T47D (cell line): ENCODE results near the gene CEBPA.

Source experiments
- DNase-seq, 2 experiments: peaks; one replicate each; pipeline versions ENCODE4 v3.0.0 to v3.0.0-alpha.2; 2011 to 2012; ENCODE audit warnings: low read depth in 1 of 2, low spot score in 1 of 2
- JUND ChIP-seq: IDR thresholded peaks from 2 replicates; pipeline ENCODE4 v1.6.1; 2012; ENCODE audit warnings: low read depth
- in situ Hi-C: cut with HindIII; loops from 2 replicates; pipeline ENCODE4 v1.10.0; 2016; ENCODE audit warnings: low sequenced_read_pairs, low pct_unique_long_range_greater_than_20kb

Gene CEBPA

GRCh38 chr19:33275933-33276619 is 26.3 kb downstream of the CEBPA start:
- no peak for TF ChIP-seq JUND
- in situ Hi-C loops, result no loop called here
- DNase-seq, result no peak

- no peak for TF ChIP-seq JUND
- in situ Hi-C loops, result no loop called here
- no peak for DNase-seq
Measured at GRCh38 chr19:33275559-33275932, 26.8 kb downstream of the CEBPA start.

- no peak for TF ChIP-seq JUND
- in situ Hi-C loops, result no loop called here
- no peak for DNase-seq
Measured at GRCh38 chr19:33274663-33275558, 27.4 kb downstream of the CEBPA start.

- peak; percentile 69 to 71 for DNase-seq
Measured at GRCh38 chr19:33273881-33274662, 28.3 kb downstream of the CEBPA start.

DNA sequence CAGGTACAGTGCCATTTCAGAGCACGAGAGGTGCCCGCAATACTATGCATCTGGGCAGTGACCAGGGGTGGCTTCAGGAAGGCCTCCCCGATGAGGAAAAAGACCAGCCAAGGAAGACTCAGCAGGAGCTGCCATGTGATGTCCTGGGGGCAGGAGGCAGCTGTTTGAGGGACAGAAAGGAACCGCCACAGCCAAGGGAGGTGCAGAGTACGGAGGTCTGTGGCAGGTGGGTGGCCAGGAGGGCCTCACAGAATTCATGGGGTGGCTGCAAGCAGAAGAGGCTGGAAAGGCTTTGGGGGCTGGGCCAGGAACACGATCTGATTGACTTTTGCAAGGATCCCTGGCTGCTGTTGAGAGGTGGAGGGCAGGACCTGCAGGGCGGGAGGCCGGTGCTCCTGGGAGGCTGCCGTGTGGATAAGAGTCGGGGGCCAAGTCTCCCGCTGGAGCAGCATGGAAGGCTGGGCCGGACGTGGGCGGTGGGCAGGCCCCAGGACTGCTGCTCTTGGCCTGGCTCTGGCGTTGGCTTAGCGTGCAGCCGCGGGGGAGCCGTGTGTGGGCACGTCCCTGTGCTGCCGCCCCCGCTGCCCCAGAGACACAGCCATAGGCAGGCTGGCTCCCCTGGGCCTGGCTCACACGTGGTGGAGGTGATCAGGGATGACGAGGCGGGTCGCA is 29.1 kb downstream of the CEBPA start:
- no peak for TF ChIP-seq JUND
- in situ Hi-C loops, result no loop called here
- no peak for DNase-seq

More at GRCh38 chr19:33273881-33274662, 28.3 kb downstream of the CEBPA start:
- in situ Hi-C loops, result no loop called here
- TF ChIP-seq JUND, result no peak

- DNase-seq, result no peak
- in situ Hi-C loops, result no loop called here
- no peak for TF ChIP-seq JUND
Measured at GRCh38 chr19:33271246-33272021, 30.9 kb downstream of the CEBPA start.

- TF ChIP-seq JUND, result no peak
- in situ Hi-C loops, result no loop called here
- no peak for DNase-seq
Measured at GRCh38 chr19:33270769-33271168, 31.6 kb downstream of the CEBPA start.

DNA sequence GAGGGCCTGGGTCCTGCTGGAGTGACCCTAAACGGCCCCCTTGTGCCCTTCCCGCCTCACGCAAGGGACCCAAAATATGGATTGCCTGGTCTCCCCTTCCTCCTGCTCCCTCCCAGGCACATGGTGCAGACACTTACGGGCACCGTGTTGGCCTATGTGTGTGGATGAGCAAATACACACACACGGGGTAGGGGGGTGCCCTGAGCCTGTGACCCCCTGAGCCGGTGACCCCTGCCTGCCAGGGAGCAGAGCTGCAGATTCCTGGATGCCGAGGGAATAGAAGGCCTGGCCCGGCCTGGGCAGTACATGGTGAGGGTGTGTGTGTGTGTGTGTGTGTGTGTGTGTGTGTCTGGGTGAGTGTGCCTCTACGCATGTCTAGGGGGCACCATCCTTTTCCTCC is 33.3 kb downstream of the CEBPA start:
- in situ Hi-C loops, result no loop called here
- no peak for DNase-seq
- no peak for TF ChIP-seq JUND

- in situ Hi-C loops, result no loop called here
- TF ChIP-seq JUND, result no peak
- no peak for DNase-seq
Measured at GRCh38 chr19:33268162-33268991, 34.0 kb downstream of the CEBPA start.

- in situ Hi-C loops, result no loop called here
- TF ChIP-seq JUND, result no peak
Measured at GRCh38 chr19:33267706-33268105, 34.6 kb downstream of the CEBPA start.

DNA sequence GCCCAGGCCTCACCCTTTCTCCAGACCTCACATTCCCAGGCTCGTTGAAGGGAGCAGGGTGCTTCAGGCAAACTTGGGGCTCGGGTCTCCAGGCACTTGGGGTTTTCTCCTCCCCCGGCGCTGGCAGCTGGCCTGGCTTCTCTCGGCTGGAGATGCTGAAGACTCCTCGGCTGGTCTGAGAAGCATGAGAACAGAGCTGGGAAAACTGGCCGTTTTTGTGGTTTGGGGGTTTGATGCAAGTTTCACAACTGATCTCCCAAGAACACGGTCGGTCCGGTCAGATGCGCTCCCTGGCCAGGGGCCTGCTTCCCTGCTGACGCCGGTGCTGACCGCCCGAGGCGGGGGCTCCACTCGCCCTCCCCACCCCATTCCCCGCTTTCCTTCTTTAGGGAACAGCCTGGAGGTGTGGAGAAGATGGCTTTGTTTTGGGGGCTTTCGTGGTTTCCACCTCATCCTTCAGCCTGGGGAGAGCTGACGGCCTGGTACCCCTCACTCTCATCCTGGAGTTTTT is 35.3 kb downstream of the CEBPA start:
- no peak for DNase-seq
- in situ Hi-C loops, result no loop called here
- TF ChIP-seq JUND, result no peak

More at GRCh38 chr19:33267706-33268105, 34.6 kb downstream of the CEBPA start:
- DNase-seq, result no peak
